Pancreas (tissue), 10 donors: Measurements from ENCODE around the gene TIGD3. TPM values are rescaled to one million over a fixed set of nuclear protein-coding genes. Genes with fewer than 3 reads are reported as not detected.
A peak's percentile ranks its signal among the peaks of the same experiment; 100 is the strongest.

Experiments used
- ATAC-seq, 4 donors: fragments of 200-7000 bp; cut with Tn5 transposase; one replicate each; pipeline versions ENCODE4 v1.8.0 to v1.9.1; 2020; ENCODE audit warnings: mild to moderate bottlenecking in 4 of 4, moderate library complexity in 4 of 4
- DNase-seq, 6 donors: peaks; one replicate each; pipeline ENCODE4 v3.0.0-alpha.2; 2020
- FAIRE-seq: peaks from 2 replicates; lab custom pipeline; 2012; peaks lifted over from hg19 to GRCh38; lab: Jason Lieb, UNC
- H3K27ac ChIP-seq, 4 donors: fragments of 200-600 bp; sonication (generic); 1 replicate in 3 of 4; 2 replicates in 1 of 4; pipeline versions ENCODE4 v1.5.0 to v1.8.0; 2020
- H3K27me3 ChIP-seq, 4 donors: fragments of 200-600 bp; one replicate each; pipeline ENCODE4 v1.8.0; 2021
- H3K36me3 ChIP-seq, 3 donors: fragments of 200-600 bp; sonication (generic) in 1 of 3; one replicate each; pipeline versions ENCODE4 v1.5.0 to v1.8.0; 2020 to 2021
- H3K4me1 ChIP-seq, 3 donors: fragments of 200-600 bp; one replicate each; pipeline ENCODE4 v1.8.0; 2021
- H3K4me3 ChIP-seq, 4 donors: fragments of 200-600 bp; sonication (generic) in 2 of 4; one replicate each; pipeline versions ENCODE4 v1.5.0 to v1.8.0; 2020 to 2021
- H3K9me3 ChIP-seq, 4 donors: fragments of 200-600 bp; one replicate each; pipeline ENCODE4 v1.8.0; 2021
- CTCF ChIP-seq, 4 donors: fragments of 200-600 bp; sonication (generic) in 3 of 4; IDR thresholded peaks; one replicate each; pipeline versions ENCODE4 v1.5.0 to v1.8.0; 2021; ENCODE audit warnings: antibody characterized with exemption in 4 of 4
- WGBS, 2 donors: extraction: QIAGEN DNeasy Blood & Tissue Kit; methylation state at CpG; one replicate each; pipeline ENCODE4 v1.1.7; 2013; 5-methylcytosine and 5-hydroxymethylcytosine counted together
- intact Hi-C, 3 donors: fragments of 100-400 bp; cut with DNase I; formaldehyde crosslinking; loops; one replicate each; pipeline versions ENCODE4 v1.11.1 to v1.14.2; 2022
- polyA plus RNA-seq, 2 donors: library from polyadenylated mRNA; stranded (reverse); fragments of 200-250 nt; gene quantifications; one replicate each; pipeline ENCODE4 v1.2.3, GENCODE V29; 2013
- total RNA-seq, 6 donors: library from RNA; stranded (reverse); fragmentation: NEBNext Ultra II Directional in 4 of 6; extraction: Animal tissue kit (Norgen Biotek cat#: 25700) in 4 of 6; gene quantifications; one replicate each; pipeline versions ENCODE4 v1.2.1 to v1.2.4, GENCODE V29; 2021 to 2023
- donor health status: healthy with polysubstance abuse.
- donor health status: DM: no; HTN: no; CAD: no; lungs with moderate emphysema.
- donor health status: DM: no; HTN: no; CAD: no.
- donor health status: control.
- donor health status: control.
- donor health status: Bipolar disorder and iron deficiency.
- donor health status: DM: yes; HTN: yes; CAD: no.
- donor health status: DM: no; HTN: no; CAD: no.
- donor health status: DM: no; HTN: no; CAD: no.
- donor health status: DM: yes; HTN: yes; CAD: no.

TIGD3 gene
- total and polyA plus RNA-seq, 8 donors = 0.06 to 0.68 (median 0.15) TPM; not detected in 2

GRCh38 chr11:65353900-65354264 lies 669 bp upstream of the TIGD3 start:
- ATAC-seq = peak; percentile 4 to 5 (median 5)
- 18% methylated on average over 16 of the region's 16 CpGs for WGBS, 2 donors
- TF ChIP-seq CTCF (IDR thresholded peaks at IDR 0.05) = no peak
- intact Hi-C loops = loop anchor here in 1 of 3 donors (10.0 kb wide), 1 partner anchor 111 kb away; no protein-coding TSS in a partner anchor
- no peak for DNase-seq
- peaks cover 0 to 27% (median 22%) of the 10 kb centered on the region in 3 donors for H3K36me3 ChIP-seq
- H3K4me1 ChIP-seq = peaks cover 0 to 8% (median 5%) of the 10 kb centered on the region in 3 donors
- peak overlapping the region in 3 of 4 donors; percentile 56 to 88 (median 85) for H3K4me3 ChIP-seq
- H3K9me3 ChIP-seq = no peaks in the 10 kb centered on the region
- H3K27ac ChIP-seq = peak overlapping the region in 2 of 4 donors; percentile 29 to 56
- FAIRE-seq = no peak
- H3K27me3 ChIP-seq = no peaks in the 10 kb centered on the region

- intact Hi-C loops = loop anchor here in 1 of 3 donors (5.0 to 10.0 kb wide), 2 partner anchors 110 to 162 kb away; no protein-coding TSS in a partner anchor
- ATAC-seq = peak; percentile 22 to 32 (median 24)
- WGBS, 2 donors = 4% methylated on average over 40 to 47 of the region's 47 CpGs
- Histone ChIP-seq H3K9me3 (no peaks in the 10 kb centered on the region), H3K27ac (no peak overlapping the region), H3K27me3 (no peaks in the 10 kb centered on the region), H3K36me3 (peaks cover 0 to 18% (median 15%) of the 10 kb centered on the region in 3 donors), H3K4me3 (peak overlapping the region; percentile 52 to 88 (median 70)), H3K4me1 (peaks cover 0 to 8% (median 5%) of the 10 kb centered on the region in 3 donors)
- DNase-seq = peak in 4 of 6 donors; percentile 55 to 81 (median 68)
- no peak for FAIRE-seq
- no peak for TF ChIP-seq CTCF (IDR thresholded peaks at IDR 0.05)
These were observed 643 bp downstream of the TIGD3 start for GRCh38 chr11:65355013-65355775.

- intact Hi-C loops = loop anchor here in 1 of 3 donors (5.0 to 10.0 kb wide), 2 partner anchors 109 to 161 kb away; no protein-coding TSS in a partner anchor
- Histone ChIP-seq H3K27ac (no peak overlapping the region), H3K4me1 (peaks cover 0 to 8% (median 5%) of the 10 kb centered on the region in 3 donors), H3K4me3 (peak overlapping the region in 2 of 4 donors; percentile 56 to 88), H3K9me3 (no peaks in the 10 kb centered on the region), H3K27me3 (no peaks in the 10 kb centered on the region), H3K36me3 (peaks cover 0 to 14% (median 12%) of the 10 kb centered on the region in 3 donors)
- ATAC-seq (no peak), DNase-seq (peak in 1 of 6 donors; percentile 79), FAIRE-seq (no peak)
- no peak for TF ChIP-seq CTCF (IDR thresholded peaks at IDR 0.05)
- WGBS, 2 donors = 48 to 67% methylated on average over 34 to 35 of the region's 35 CpGs
These were observed 1.3 kb downstream of the TIGD3 start for GRCh38 chr11:65355776-65356393.

GRCh38 chr11:65356394-65356972 lies 1.9 kb downstream of the TIGD3 start:
- DNase-seq = peak in 1 of 6 donors; percentile 81
- Histone ChIP-seq H3K4me1 (peaks cover 0 to 8% (median 5%) of the 10 kb centered on the region in 3 donors), H3K36me3 (peaks cover 0 to 8% (median 6%) of the 10 kb centered on the region in 3 donors), H3K27me3 (no peaks in the 10 kb centered on the region), H3K9me3 (no peaks in the 10 kb centered on the region), H3K27ac (no peak overlapping the region), H3K4me3 (no peak overlapping the region)
- no peak for ATAC-seq
- no peak for FAIRE-seq
- TF ChIP-seq CTCF (IDR thresholded peaks at IDR 0.05) = no peak
- 88 to 93% methylated on average over 30 of the region's 30 CpGs for WGBS, 2 donors
- intact Hi-C loops = loop anchor here in 1 of 3 donors (5.0 to 10.0 kb wide), 2 partner anchors 108 to 161 kb away; no protein-coding TSS in a partner anchor
